ENCODE results near the gene RBPMS2. TPM values are rescaled to one million over a fixed set of nuclear protein-coding genes. Genes with fewer than 3 reads are reported as not detected.

Gene RBPMS2
- polyA plus RNA-seq, 2 of the 4 experiments (the other 2 are of a cell fraction), result 3.0 to 8.7 TPM

DNA sequence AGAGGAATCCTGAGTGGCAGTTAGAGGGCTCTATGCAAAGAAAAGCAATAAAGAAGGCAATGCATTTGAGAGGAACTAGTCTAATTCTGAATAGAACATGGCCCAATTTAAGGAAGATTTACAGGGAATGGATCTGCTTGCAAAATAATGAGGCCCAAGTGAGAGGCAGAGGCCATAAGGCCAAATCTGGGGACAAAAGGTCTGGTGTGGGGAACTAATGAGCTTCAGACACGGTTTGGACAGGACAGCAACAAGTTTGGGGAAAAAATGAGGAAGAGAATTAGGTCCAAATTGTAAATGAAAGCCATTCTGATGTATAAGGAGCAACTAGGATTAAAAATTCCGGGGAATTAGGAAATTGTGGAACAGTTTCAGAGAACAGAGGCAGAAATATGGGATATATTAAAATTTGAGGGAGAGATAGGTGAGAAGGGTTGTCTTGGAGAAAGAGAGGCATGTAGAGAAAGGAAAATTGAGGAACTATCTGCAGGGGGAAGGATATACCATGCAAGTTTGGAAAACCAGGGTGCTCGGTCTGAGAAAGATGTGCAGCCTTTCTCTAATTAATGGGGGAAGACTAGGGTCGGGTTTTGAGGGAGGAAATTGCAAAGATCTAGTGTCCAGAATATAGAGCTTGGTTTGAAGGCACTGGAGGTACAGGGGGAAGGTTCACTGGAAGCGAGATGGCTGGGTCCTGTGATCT lies 73.8 kb downstream of the RBPMS2 start:
- no peak for DNase-seq (ENCODE audit: low read depth in 1 of 2, low spot score in 1 of 2)
- no peak for ATAC-seq
- Histone ChIP-seq H3K4me2 (peak overlapping the region; percentile 76), H3K4me3 (peak overlapping the region; percentile 75), H3K9me3 (no peaks in the 10 kb centered on the region), H3K27ac (peak overlapping the region in 1 of 2 experiments; percentile 94; a peak in 3 of 6 replicates), H3K4me1 (peaks cover 56% of the 10 kb centered on the region)
- WGBS (ENCODE audit: missing lambda C conversion rate), result 60% methylated on average over 5 of the region's 5 CpGs
- POLR2A ChIA-PET, result no interaction called here
- FAIRE-seq, result no peak
- CTCF ChIA-PET, result interaction anchor here (0.6 to 27.3 kb wide), 6 partner anchors 11 to 379 kb away, joined by 3 to 1052 read pairs (median 7); no protein-coding TSS in a partner anchor
- no peak for TF ChIP-seq FOSB (CRISPR knock-in tag; IDR thresholded peaks at IDR 0.05)
- no peak for TF ChIP-seq SMC3 (IDR thresholded peaks at IDR 0.05)
- TF ChIP-seq, protein P1, sequence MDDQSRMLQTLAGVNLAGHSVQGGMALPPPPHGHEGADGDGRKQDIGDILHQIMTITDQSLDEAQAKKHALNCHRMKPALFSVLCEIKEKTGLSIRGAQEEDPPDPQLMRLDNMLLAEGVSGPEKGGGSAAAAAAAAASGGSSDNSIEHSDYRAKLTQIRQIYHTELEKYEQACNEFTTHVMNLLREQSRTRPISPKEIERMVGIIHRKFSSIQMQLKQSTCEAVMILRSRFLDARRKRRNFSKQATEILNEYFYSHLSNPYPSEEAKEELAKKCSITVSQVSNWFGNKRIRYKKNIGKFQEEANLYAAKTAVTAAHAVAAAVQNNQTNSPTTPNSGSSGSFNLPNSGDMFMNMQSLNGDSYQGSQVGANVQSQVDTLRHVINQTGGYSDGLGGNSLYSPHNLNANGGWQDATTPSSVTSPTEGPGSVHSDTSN (IDR thresholded peaks at IDR 0.05), result no peak
- TF ChIP-seq BHLHE40 (IDR thresholded peaks at IDR 0.05; ENCODE audit: low read depth, low read length), result no peak
- TF ChIP-seq HDAC2 (IDR thresholded peaks at IDR 0.05), result no peak
- no peak for TF ChIP-seq ZC3H11A (IDR thresholded peaks at IDR 0.05)
- no peak for TF ChIP-seq HOXB5 (CRISPR knock-in tag; IDR thresholded peaks at IDR 0.05)
- no peak for TF ChIP-seq MAFK (IDR thresholded peaks at IDR 0.05; ENCODE audit: partially characterized antibody)
- TF ChIP-seq TFCP2L1 (CRISPR knock-in tag; IDR thresholded peaks at IDR 0.05), result no peak
- no peak for TF ChIP-seq HEYL (CRISPR knock-in tag; IDR thresholded peaks at IDR 0.05)
- TF ChIP-seq EHMT2 (IDR thresholded peaks at IDR 0.05; ENCODE audit: low read depth), result no peak
- no peak for TF ChIP-seq ZFP36 (IDR thresholded peaks at IDR 0.05; ENCODE audit: borderline replicate concordance, partially characterized antibody)
- TF ChIP-seq, protein P2, sequence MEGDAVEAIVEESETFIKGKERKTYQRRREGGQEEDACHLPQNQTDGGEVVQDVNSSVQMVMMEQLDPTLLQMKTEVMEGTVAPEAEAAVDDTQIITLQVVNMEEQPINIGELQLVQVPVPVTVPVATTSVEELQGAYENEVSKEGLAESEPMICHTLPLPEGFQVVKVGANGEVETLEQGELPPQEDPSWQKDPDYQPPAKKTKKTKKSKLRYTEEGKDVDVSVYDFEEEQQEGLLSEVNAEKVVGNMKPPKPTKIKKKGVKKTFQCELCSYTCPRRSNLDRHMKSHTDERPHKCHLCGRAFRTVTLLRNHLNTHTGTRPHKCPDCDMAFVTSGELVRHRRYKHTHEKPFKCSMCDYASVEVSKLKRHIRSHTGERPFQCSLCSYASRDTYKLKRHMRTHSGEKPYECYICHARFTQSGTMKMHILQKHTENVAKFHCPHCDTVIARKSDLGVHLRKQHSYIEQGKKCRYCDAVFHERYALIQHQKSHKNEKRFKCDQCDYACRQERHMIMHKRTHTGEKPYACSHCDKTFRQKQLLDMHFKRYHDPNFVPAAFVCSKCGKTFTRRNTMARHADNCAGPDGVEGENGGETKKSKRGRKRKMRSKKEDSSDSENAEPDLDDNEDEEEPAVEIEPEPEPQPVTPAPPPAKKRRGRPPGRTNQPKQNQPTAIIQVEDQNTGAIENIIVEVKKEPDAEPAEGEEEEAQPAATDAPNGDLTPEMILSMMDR (IDR thresholded peaks at IDR 0.05), result no peak
- no peak for TF ChIP-seq SREBF2 (IDR thresholded peaks at IDR 0.05)
- TF ChIP-seq NPAS2 (CRISPR knock-in tag; IDR thresholded peaks at IDR 0.05; ENCODE audit: borderline replicate concordance), result no peak
- no peak for TF ChIP-seq RNF2 (IDR thresholded peaks at IDR 0.05; ENCODE audit: borderline replicate concordance, low read depth)

DNA sequence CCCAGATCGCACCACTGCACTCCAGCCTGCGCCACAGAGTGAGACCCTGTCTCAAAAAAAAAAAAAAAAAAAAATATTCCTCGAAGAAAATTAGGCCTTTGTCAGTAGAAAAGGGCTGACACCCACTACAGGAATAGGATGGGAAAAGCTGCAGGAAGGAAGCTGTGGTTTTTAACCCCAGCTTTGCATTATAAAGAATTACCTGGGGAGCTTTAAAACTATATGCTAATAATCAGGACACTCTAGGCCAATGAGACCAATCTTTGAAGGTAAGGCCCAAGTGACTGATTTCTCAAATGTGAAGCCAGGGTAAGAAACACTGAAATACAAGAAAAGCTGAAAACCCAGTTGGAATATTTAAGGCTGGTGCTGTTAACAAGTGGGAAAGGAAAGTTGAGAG lies 74.3 kb downstream of the RBPMS2 start:
- POLR2A ChIA-PET, result no interaction called here
- H3K4me2 ChIP-seq, result peak overlapping the region; percentile 76
- DNase-seq (ENCODE audit: low read depth in 1 of 2, low spot score in 1 of 2), result no peak
- 83% methylated on average over 3 of the region's 3 CpGs for WGBS (ENCODE audit: missing lambda C conversion rate)
- peaks cover 56% of the 10 kb centered on the region for H3K4me1 ChIP-seq
- CTCF ChIA-PET, result interaction anchor here (0.6 to 27.3 kb wide), 5 partner anchors 10 to 379 kb away, joined by 3 to 1052 read pairs (median 10); no protein-coding TSS in a partner anchor
- H3K9me3 ChIP-seq, result no peaks in the 10 kb centered on the region
- H3K4me3 ChIP-seq, result peak overlapping the region; percentile 75; the same call in 1 of the 3 replicates
- FAIRE-seq, result no peak
- H3K27ac ChIP-seq, result 0 out of 6 replicates have a peak overlapping the region, but pooled peaks of 1 of the 2 experiments have one; percentile 24
- ATAC-seq, result no peak
- TF ChIP-seq ZC3H11A (IDR thresholded peaks at IDR 0.05) (no peak), HDAC2 (IDR thresholded peaks at IDR 0.05) (no peak), RARB (CRISPR knock-in tag; IDR thresholded peaks at IDR 0.05) (no peak), TFCP2L1 (CRISPR knock-in tag; IDR thresholded peaks at IDR 0.05) (no peak), KDM1A (IDR thresholded peaks at IDR 0.05; ENCODE audit: low read depth) (no peak), CBX2 (IDR thresholded peaks at IDR 0.05; ENCODE audit: borderline replicate concordance, low read depth) (no peak), RNF2 (IDR thresholded peaks at IDR 0.05; ENCODE audit: borderline replicate concordance, low read depth) (no peak)
- TF ChIP-seq, protein P1 (IDR thresholded peaks at IDR 0.05), result no peak
- TF ChIP-seq, protein P3, sequence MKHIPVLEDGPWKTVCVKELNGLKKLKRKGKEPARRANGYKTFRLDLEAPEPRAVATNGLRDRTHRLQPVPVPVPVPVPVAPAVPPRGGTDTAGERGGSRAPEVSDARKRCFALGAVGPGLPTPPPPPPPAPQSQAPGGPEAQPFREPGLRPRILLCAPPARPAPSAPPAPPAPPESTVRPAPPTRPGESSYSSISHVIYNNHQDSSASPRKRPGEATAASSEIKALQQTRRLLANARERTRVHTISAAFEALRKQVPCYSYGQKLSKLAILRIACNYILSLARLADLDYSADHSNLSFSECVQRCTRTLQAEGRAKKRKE (CRISPR knock-in tag; IDR thresholded peaks at IDR 0.05; ENCODE audit: low read depth), result no peak
- TF ChIP-seq, protein P4, sequence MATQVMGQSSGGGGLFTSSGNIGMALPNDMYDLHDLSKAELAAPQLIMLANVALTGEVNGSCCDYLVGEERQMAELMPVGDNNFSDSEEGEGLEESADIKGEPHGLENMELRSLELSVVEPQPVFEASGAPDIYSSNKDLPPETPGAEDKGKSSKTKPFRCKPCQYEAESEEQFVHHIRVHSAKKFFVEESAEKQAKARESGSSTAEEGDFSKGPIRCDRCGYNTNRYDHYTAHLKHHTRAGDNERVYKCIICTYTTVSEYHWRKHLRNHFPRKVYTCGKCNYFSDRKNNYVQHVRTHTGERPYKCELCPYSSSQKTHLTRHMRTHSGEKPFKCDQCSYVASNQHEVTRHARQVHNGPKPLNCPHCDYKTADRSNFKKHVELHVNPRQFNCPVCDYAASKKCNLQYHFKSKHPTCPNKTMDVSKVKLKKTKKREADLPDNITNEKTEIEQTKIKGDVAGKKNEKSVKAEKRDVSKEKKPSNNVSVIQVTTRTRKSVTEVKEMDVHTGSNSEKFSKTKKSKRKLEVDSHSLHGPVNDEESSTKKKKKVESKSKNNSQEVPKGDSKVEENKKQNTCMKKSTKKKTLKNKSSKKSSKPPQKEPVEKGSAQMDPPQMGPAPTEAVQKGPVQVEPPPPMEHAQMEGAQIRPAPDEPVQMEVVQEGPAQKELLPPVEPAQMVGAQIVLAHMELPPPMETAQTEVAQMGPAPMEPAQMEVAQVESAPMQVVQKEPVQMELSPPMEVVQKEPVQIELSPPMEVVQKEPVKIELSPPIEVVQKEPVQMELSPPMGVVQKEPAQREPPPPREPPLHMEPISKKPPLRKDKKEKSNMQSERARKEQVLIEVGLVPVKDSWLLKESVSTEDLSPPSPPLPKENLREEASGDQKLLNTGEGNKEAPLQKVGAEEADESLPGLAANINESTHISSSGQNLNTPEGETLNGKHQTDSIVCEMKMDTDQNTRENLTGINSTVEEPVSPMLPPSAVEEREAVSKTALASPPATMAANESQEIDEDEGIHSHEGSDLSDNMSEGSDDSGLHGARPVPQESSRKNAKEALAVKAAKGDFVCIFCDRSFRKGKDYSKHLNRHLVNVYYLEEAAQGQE (IDR thresholded peaks at IDR 0.05), result no peak
- TF ChIP-seq, protein P5, sequence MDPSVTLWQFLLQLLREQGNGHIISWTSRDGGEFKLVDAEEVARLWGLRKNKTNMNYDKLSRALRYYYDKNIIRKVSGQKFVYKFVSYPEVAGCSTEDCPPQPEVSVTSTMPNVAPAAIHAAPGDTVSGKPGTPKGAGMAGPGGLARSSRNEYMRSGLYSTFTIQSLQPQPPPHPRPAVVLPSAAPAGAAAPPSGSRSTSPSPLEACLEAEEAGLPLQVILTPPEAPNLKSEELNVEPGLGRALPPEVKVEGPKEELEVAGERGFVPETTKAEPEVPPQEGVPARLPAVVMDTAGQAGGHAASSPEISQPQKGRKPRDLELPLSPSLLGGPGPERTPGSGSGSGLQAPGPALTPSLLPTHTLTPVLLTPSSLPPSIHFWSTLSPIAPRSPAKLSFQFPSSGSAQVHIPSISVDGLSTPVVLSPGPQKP (IDR thresholded peaks at IDR 0.05; ENCODE audit: low read depth, low read length), result no peak
- TF ChIP-seq, protein P6, sequence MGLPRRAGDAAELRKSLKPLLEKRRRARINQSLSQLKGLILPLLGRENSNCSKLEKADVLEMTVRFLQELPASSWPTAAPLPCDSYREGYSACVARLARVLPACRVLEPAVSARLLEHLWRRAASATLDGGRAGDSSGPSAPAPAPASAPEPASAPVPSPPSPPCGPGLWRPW (IDR thresholded peaks at IDR 0.05), result no peak
- TF ChIP-seq, protein P7, sequence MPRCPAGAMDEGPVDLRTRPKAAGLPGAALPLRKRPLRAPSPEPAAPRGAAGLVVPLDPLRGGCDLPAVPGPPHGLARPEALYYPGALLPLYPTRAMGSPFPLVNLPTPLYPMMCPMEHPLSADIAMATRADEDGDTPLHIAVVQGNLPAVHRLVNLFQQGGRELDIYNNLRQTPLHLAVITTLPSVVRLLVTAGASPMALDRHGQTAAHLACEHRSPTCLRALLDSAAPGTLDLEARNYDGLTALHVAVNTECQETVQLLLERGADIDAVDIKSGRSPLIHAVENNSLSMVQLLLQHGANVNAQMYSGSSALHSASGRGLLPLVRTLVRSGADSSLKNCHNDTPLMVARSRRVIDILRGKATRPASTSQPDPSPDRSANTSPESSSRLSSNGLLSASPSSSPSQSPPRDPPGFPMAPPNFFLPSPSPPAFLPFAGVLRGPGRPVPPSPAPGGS (IDR thresholded peaks at IDR 0.05), result no peak
